K562 (cell line): ENCODE results near the gene CWC22. TPM values are rescaled to one million over a fixed set of nuclear protein-coding genes. Genes with fewer than 3 reads are reported as not detected.

Experiments
- ATAC-seq: fragments of 200-7000 bp; cut with Tn5 transposase; 3 replicates; pipeline ENCODE4 v1.9.1; 2020; ENCODE audit warnings: moderate library complexity
- BruUV-seq: library from RNA; stranded (reverse); fragments of 400-500 nt; replicated peaks from 2 replicates; lab custom pipeline; 2021; lab: Mats Ljungman, UMichigan
- CTCF ChIA-PET: fragments of 300-600 bp; formaldehyde crosslinking; extraction: SDS; loops from one replicate; lab custom pipeline; 2021; ENCODE audit warnings: low intra/inter-chr PET ratio; lab: Yijun Ruan, JAX
- POLR2A ChIA-PET: fragments of 300-600, 350-650 bp; sonication (Branson Sonifier 250); formaldehyde crosslinking; extraction: SDS; loops from one replicate; lab custom pipeline; 2021; ENCODE audit warnings: antibody characterized with exemption, inconsistent platforms; lab: Yijun Ruan, JAX
- DNase-seq, 4 experiments: peaks; one replicate each; pipeline versions ENCODE4 v3.0.0 to v3.0.0-alpha.2; 2011 to 2018; ENCODE audit warnings: low spot score in 3 of 4, mixed read lengths in 3 of 4; ENCODE audit errors: extremely low read depth in 1 of 4
- FAIRE-seq: peaks from 2 replicates; lab custom pipeline; 2011; peaks lifted over from hg19 to GRCh38; lab: Jason Lieb, UNC
- H2AFZ ChIP-seq: 2 replicates; pipeline ENCODE4 v1.6.0; 2011; ENCODE audit warnings: low read depth, low read length, control low read depth, inconsistent platforms
- H3K27ac ChIP-seq: fragments of 200-600 bp; 3 replicates; pipeline ENCODE4 v1.8.0; 2011; ENCODE audit warnings: low read depth, mild to moderate bottlenecking, control low read depth, inconsistent platforms, low read length, moderate library complexity, mixed read lengths; ENCODE audit errors: extremely low read depth
- H3K27me3 ChIP-seq, 2 experiments: fragments of 300-600 bp in 1 of 2; 2 replicates in 1 of 2; 3 replicates in 1 of 2; pipeline versions ENCODE4 v1.6.0 to v1.8.0; 2011; ENCODE audit warnings: inconsistent platforms in 2 of 2, low read length in 2 of 2, mild to moderate bottlenecking in 1 of 2, mixed read lengths in 1 of 2, moderate library complexity in 1 of 2; ENCODE audit not compliant: control insufficient read depth in 2 of 2, insufficient read depth in 2 of 2
- H3K36me3 ChIP-seq: fragments of 300-600 bp; 3 replicates; pipeline ENCODE4 v1.8.0; 2011; ENCODE audit warnings: mild to moderate bottlenecking, low read length, inconsistent platforms; ENCODE audit not compliant: control insufficient read depth, insufficient read depth
- H3K4me1 ChIP-seq, 2 experiments: fragments of 200-600 bp in 1 of 2; replicated peaks in 1 of 2; 2 replicates in 1 of 2; 3 replicates in 1 of 2; pipeline versions ENCODE4 v1.5.1 to v1.8.0; 2011; ENCODE audit warnings: inconsistent platforms in 2 of 2, low read length in 2 of 2, mild to moderate bottlenecking in 1 of 2, mixed read lengths in 1 of 2, moderate library complexity in 1 of 2; ENCODE audit not compliant: control insufficient read depth in 2 of 2, insufficient read depth in 2 of 2
- H3K4me2 ChIP-seq: 2 replicates; pipeline ENCODE4 v1.6.1; 2011; ENCODE audit warnings: low read length, control low read depth, inconsistent platforms, mixed read lengths; ENCODE audit not compliant: insufficient read depth
- H3K4me3 ChIP-seq: fragments of 200-600 bp; sonication (generic), shearing (Covaris generic); 2 replicates; pipeline ENCODE4 v1.5.1; 2016; ENCODE audit warnings: control low read depth, inconsistent platforms
- H3K79me2 ChIP-seq: fragments of 200-600 bp; 3 replicates; pipeline ENCODE4 v1.8.0; 2011; ENCODE audit warnings: low read length, inconsistent platforms; ENCODE audit not compliant: control insufficient read depth, insufficient read depth
- H3K9ac ChIP-seq, 2 experiments: 2 replicates each; pipeline versions ENCODE4 v1.6.0 to v1.6.1; 2011; ENCODE audit warnings: low read depth in 2 of 2, low read length in 2 of 2, control low read depth in 1 of 2, inconsistent platforms in 1 of 2, mild to moderate bottlenecking in 1 of 2, mixed read lengths in 1 of 2; ENCODE audit not compliant: insufficient read depth in 1 of 2
- H3K9me1 ChIP-seq: one replicate; pipeline ENCODE4 v1.6.0; 2011; ENCODE audit warnings: inconsistent platforms, mild to moderate bottlenecking, low read length, moderate library complexity; ENCODE audit not compliant: control insufficient read depth, insufficient read depth
- H3K9me3 ChIP-seq: replicated peaks from 2 replicates; pipeline ENCODE4 v1.5.1; 2011; ENCODE audit warnings: low read depth, low read length, inconsistent platforms; ENCODE audit not compliant: control insufficient read depth, insufficient read depth
- H4K20me1 ChIP-seq: replicated peaks from 2 replicates; pipeline ENCODE4 v1.6.1; 2011; ENCODE audit warnings: low read length, inconsistent platforms, mixed read lengths; ENCODE audit not compliant: control insufficient read depth, insufficient read depth
- DDX20 ChIP-seq: fragments of 450-650 bp; IDR thresholded peaks from 2 replicates; pipeline ENCODE4 v1.6.1; 2016; ENCODE audit warnings: missing genetic modification characterization, low read depth, mild to moderate bottlenecking, missing compliant biosample characterization, moderate library complexity
- DLX4 ChIP-seq: fragments of 250-450 bp; sonication (Bioruptor Pico); IDR thresholded peaks from 2 replicates; pipeline ENCODE4 v1.6.1; 2021; ENCODE audit warnings: mild to moderate bottlenecking
- FOXA1 ChIP-seq: fragments of 450-650 bp; IDR thresholded peaks from 2 replicates; pipeline ENCODE4 v1.6.1; 2016; ENCODE audit warnings: mild to moderate bottlenecking, borderline replicate concordance
- GATAD2A ChIP-seq: fragments of 450-650 bp; IDR thresholded peaks from 2 replicates; pipeline ENCODE4 v1.6.1; 2017
- HDAC8 ChIP-seq: fragments of 450-650 bp; IDR thresholded peaks from 2 replicates; pipeline ENCODE4 v1.6.1; 2016; ENCODE audit warnings: mild to moderate bottlenecking, missing genetic modification characterization, moderate library complexity, missing compliant biosample characterization
- JUN ChIP-seq, 2 experiments: sonication (generic) in 1 of 2; formaldehyde crosslinking in 1 of 2; IDR thresholded peaks; 2 replicates each; pipeline versions ENCODE4 v1.6.1 to v1.8.0; 2012 to 2022; ENCODE audit warnings: borderline replicate concordance in 2 of 2, mild to moderate bottlenecking in 2 of 2, improper control_type of control experiment in 1 of 2, low read depth in 1 of 2, low read length in 1 of 2, missing genetic modification reagents in 1 of 2
- MAX ChIP-seq: sonication (generic); formaldehyde crosslinking; IDR thresholded peaks from 2 replicates; pipeline ENCODE4 v1.9.0; 2022; ENCODE audit warnings: mild to moderate bottlenecking, missing genetic modification reagents
- NUFIP1 ChIP-seq: fragments of 450-650 bp; IDR thresholded peaks from 2 replicates; pipeline ENCODE4 v1.6.1; 2018; ENCODE audit not compliant: partially characterized antibody
- RBM22 ChIP-seq: fragments of 200-400 bp; formaldehyde crosslinking; IDR thresholded peaks from 2 replicates; pipeline ENCODE4 v1.6.1; 2018; ENCODE audit warnings: low read length, low read depth; ENCODE audit not compliant: poor library complexity, severe bottlenecking
- TAF15 ChIP-seq: fragments of 200-400 bp; formaldehyde crosslinking; IDR thresholded peaks from 2 replicates; pipeline ENCODE4 v1.6.1; 2017; ENCODE audit warnings: mild to moderate bottlenecking, low read depth, low read length, moderate library complexity
- TOE1 ChIP-seq, 2 experiments: fragments of 450-650 bp in 1 of 2; sonication (generic) in 1 of 2; formaldehyde crosslinking in 1 of 2; IDR thresholded peaks; 2 replicates each; pipeline versions ENCODE4 v1.7.1 to v1.8.0; 2016 to 2022; ENCODE audit warnings: borderline replicate concordance in 2 of 2, mild to moderate bottlenecking in 2 of 2, antibody characterized with exemption in 1 of 2, inconsistent platforms in 1 of 2, low read depth in 1 of 2, missing genetic modification reagents in 1 of 2, moderate library complexity in 1 of 2
- ZNF398 ChIP-seq: fragments of 250-450 bp; sonication (Bioruptor Pico); IDR thresholded peaks from 2 replicates; pipeline ENCODE4 v1.8.0; 2021; ENCODE audit warnings: moderate library complexity, mild to moderate bottlenecking, inconsistent platforms
- in situ Hi-C: fragments of 300-500 bp; cut with MboI; formaldehyde crosslinking; loops from 4 replicates; pipeline ENCODE4 v1.15.0; 2018; ENCODE audit warnings: inconsistent platforms, mixed read lengths
- intact Hi-C: fragments of 100-400 bp; cut with micrococcal nuclease; formaldehyde crosslinking; loops from 2 replicates; pipeline ENCODE4 v1.14.2; 2022
- polyA plus RNA-seq, 8 experiments: library from polyadenylated mRNA; depleted of rRNA in 4 of 8; stranded (reverse) in 5 of 8; unstranded in 3 of 8; fragments of >200 nt; fragmentation: Nextera tagmentation in 2 of 8; fragmentation: Illumina TruSeq in 1 of 8; extraction: Ambion mirVana in 2 of 8; extraction: Trizol in 1 of 8; gene quantifications; 2 replicates each; pipeline versions ENCODE4 v1.2.1 to v1.2.3, GENCODE V29; 2011 to 2014; ENCODE audit warnings: inconsistent platforms in 1 of 8, missing spikeins in 1 of 8
- total RNA-seq, 7 experiments: library from RNA; depleted of rRNA in 6 of 7; stranded (reverse); fragments of >200 nt in 6 of 7; fragmentation: Illumina TruSeq in 2 of 7; extraction: Trizol in 2 of 7; gene quantifications; 2 replicates each; pipeline versions ENCODE4 v1.2.1 to v1.2.3, GENCODE V29; 2011 to 2021; ENCODE audit warnings: low replicate concordance in 1 of 7
- TF ChIP-seq, protein P1 (sequence below): fragments of 250-450 bp; sonication (Bioruptor Pico); IDR thresholded peaks from 2 replicates; pipeline ENCODE4 v1.8.0; 2021; ENCODE audit warnings: moderate library complexity, mild to moderate bottlenecking, inconsistent platforms
- TF ChIP-seq, protein P2 (sequence below): fragments of 450-650 bp; IDR thresholded peaks from 2 replicates; pipeline ENCODE4 v1.7.0; 2016; ENCODE audit warnings: borderline replicate concordance

CWC22 gene
- total and polyA plus RNA-seq, 9 of the 15 experiments (the other 6 are each of a cell fraction or from before 2014, with no cell fraction given): 14.5 to 54.2 (median 36.7) TPM

DNA sequence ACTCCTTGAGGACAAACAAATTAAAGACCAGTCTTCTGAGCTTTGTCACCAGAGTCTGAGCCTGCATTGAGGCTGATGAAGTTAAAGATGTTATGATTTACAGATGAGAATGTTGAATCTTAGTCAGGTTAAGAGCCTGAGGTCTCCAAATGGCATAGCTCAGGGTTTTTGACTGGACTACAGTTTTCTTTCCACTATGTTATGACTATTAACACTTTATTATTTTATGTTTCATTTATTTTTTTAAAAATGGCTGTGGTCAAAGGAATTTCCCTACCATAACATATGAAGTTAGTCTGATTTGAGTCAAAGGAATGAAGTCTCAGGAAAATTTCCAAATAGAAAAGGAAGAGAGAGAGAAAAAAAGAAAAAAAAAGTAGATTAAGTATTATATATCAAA lies 39.7 kb upstream of the CWC22 start:
- no peaks in the 10 kb centered on the region for H4K20me1 ChIP-seq
- H3K9me1 ChIP-seq: no peaks in the 10 kb centered on the region
- no peaks in the 10 kb centered on the region for H3K79me2 ChIP-seq
- no peaks in the 10 kb centered on the region for H3K9me3 ChIP-seq
- H3K36me3 ChIP-seq: no peaks in the 10 kb centered on the region
- no peak overlapping the region for H3K4me2 ChIP-seq
- no TSS peak for BruUV-seq
- ChIA-PET POLR2A (no interaction called here), CTCF (no interaction called here)
- in situ Hi-C loops: no loop called here
- TF ChIP-seq HDAC8 (tag) (no peak), TOE1 (IDR thresholded peaks at IDR 0.05; ENCODE audit: borderline replicate concordance) (no peak), TOE1 (CRISPR knock-in tag; IDR thresholded peaks at IDR 0.05; ENCODE audit: borderline replicate concordance, low read depth) (no peak), RBM22 (no peak), NUFIP1 (no peak), MAX (CRISPR knock-in tag) (no peak), JUN (IDR thresholded peaks at IDR 0.05; ENCODE audit: borderline replicate concordance, low read depth, low read length) (no peak), JUN (CRISPR knock-in tag; IDR thresholded peaks at IDR 0.05; ENCODE audit: borderline replicate concordance) (no peak), ZNF398 (CRISPR knock-in tag) (no peak), DLX4 (CRISPR knock-in tag) (no peak), GATAD2A (no peak), DDX20 (tag) (no peak), TAF15 (no peak), FOXA1 (no peak)
- TF ChIP-seq, protein P1, sequence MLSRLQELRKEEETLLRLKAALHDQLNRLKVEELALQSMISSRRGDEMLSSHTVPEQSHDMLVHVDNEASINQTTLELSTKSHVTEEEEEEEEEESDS (CRISPR knock-in tag): no peak
- TF ChIP-seq, protein P2, sequence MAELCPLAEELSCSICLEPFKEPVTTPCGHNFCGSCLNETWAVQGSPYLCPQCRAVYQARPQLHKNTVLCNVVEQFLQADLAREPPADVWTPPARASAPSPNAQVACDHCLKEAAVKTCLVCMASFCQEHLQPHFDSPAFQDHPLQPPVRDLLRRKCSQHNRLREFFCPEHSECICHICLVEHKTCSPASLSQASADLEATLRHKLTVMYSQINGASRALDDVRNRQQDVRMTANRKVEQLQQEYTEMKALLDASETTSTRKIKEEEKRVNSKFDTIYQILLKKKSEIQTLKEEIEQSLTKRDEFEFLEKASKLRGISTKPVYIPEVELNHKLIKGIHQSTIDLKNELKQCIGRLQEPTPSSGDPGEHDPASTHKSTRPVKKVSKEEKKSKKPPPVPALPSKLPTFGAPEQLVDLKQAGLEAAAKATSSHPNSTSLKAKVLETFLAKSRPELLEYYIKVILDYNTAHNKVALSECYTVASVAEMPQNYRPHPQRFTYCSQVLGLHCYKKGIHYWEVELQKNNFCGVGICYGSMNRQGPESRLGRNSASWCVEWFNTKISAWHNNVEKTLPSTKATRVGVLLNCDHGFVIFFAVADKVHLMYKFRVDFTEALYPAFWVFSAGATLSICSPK: no peak
- H3K4me3 ChIP-seq: no peak overlapping the region
- no peaks in the 10 kb centered on the region for H3K4me1 ChIP-seq
- no peaks in the 10 kb centered on the region for H3K27me3 ChIP-seq
- no peak overlapping the region for H3K9ac ChIP-seq
- H2AFZ ChIP-seq: no peak overlapping the region
- DNase-seq: no peak
- no peak for ATAC-seq
- H3K27ac ChIP-seq: no peak overlapping the region
- FAIRE-seq: no peak
- intact Hi-C loops: no loop called here
